BLaER1 (cell line): Measurements from ENCODE around the gene CD58.
A peak's percentile ranks its signal among the peaks of the same experiment; 100 is the strongest.

Experiments used
- H3K27ac ChIP-seq: shearing (Covaris generic); formaldehyde crosslinking; 2 replicates; pipeline ENCODE4 v1.8.1; 2022
- H3K27me3 ChIP-seq: shearing (Covaris generic); formaldehyde crosslinking; 2 replicates; pipeline ENCODE4 v1.8.1; 2022
- H3K36me3 ChIP-seq: shearing (Covaris generic); formaldehyde crosslinking; 2 replicates; pipeline ENCODE4 v1.8.1; 2022
- H3K4me1 ChIP-seq: shearing (Covaris generic); formaldehyde crosslinking; 2 replicates; pipeline ENCODE4 v1.8.1; 2022
- H3K4me2 ChIP-seq: shearing (Covaris generic); formaldehyde crosslinking; 2 replicates; pipeline ENCODE4 v1.8.1; 2022
- H3K4me3 ChIP-seq: shearing (Covaris generic); formaldehyde crosslinking; 2 replicates; pipeline ENCODE4 v1.8.1; 2022
- H3K9ac ChIP-seq: shearing (Covaris generic); formaldehyde crosslinking; 2 replicates; pipeline ENCODE4 v1.8.1; 2022
- H3K9me3 ChIP-seq: shearing (Covaris generic); formaldehyde crosslinking; 2 replicates; pipeline ENCODE4 v1.8.1; 2022
- H4K20me1 ChIP-seq: shearing (Covaris generic); formaldehyde crosslinking; 2 replicates; pipeline ENCODE4 v1.8.1; 2022
- Cebpa-rat ChIP-seq: shearing (Covaris generic); IDR thresholded peaks from 2 replicates; pipeline ENCODE4 v1.8.1; 2022

CD58 gene

DNA sequence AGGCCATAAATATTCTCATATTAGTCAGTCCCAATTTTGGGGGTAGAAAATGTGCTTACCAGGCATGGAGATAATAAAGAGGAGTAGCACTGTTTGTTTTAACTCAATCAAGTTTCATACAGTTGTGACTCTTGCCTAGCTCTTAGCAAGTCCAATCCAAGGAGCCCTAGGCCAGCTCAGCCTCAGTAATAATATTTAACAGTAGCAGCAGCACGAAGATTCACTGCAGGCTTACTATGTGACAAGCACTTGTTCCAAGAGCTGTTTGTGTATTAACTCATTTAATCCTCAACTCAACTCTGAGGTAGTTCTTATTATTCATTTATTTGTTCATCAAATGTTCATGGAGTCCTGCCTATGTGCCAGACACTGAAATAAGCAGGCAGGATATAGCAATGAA lies 12.3 kb downstream of the CD58 start:
- Histone ChIP-seq H3K9me3 (peaks cover 13% of the 10 kb centered on the region), H4K20me1 (peaks cover 28% of the 10 kb centered on the region; the same call in 1 of the 2 replicates), H3K4me2 (peak overlapping the region; percentile 70), H3K36me3 (peaks cover 17% of the 10 kb centered on the region), H3K27ac (peak overlapping the region; percentile 62), H3K27me3 (no peaks in the 10 kb centered on the region), H3K4me1 (peaks cover 73% of the 10 kb centered on the region), H3K9ac (peak overlapping the region; percentile 2; the same call in 1 of the 2 replicates), H3K4me3 (no peak overlapping the region)
- no peak for TF ChIP-seq Cebpa-rat

DNA sequence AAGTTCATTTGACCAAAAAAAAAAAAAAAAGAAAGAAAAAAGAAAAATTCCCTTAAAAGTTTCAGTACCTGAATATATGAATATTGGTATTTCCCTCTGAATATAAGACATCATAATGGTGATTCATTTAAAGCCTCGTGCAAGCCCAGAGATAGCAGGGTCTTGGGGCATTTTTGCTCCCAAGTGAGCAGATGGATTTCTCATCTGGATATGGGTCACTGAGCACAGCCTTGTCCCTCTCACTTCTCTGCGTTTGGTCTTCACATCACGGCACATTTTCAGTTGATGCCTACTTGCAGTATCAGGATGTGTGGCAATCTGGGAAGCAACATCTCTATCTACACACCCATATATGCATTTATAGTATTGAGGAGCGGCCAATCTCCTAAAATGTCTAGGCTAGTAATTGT lies 12.7 kb downstream of the CD58 start:
- no peak overlapping the region for H3K4me3 ChIP-seq
- TF ChIP-seq Cebpa-rat: no peak
- peak overlapping the region; percentile 70 for H3K4me2 ChIP-seq
- peaks cover 28% of the 10 kb centered on the region; the same call in 1 of the 2 replicates for H4K20me1 ChIP-seq
- no peaks in the 10 kb centered on the region for H3K27me3 ChIP-seq
- peaks cover 78% of the 10 kb centered on the region for H3K4me1 ChIP-seq
- peaks cover 13% of the 10 kb centered on the region for H3K36me3 ChIP-seq
- peak overlapping the region; percentile 2; the same call in 1 of the 2 replicates for H3K9ac ChIP-seq
- peaks cover 9% of the 10 kb centered on the region for H3K9me3 ChIP-seq
- H3K27ac ChIP-seq: peak overlapping the region; percentile 62

DNA sequence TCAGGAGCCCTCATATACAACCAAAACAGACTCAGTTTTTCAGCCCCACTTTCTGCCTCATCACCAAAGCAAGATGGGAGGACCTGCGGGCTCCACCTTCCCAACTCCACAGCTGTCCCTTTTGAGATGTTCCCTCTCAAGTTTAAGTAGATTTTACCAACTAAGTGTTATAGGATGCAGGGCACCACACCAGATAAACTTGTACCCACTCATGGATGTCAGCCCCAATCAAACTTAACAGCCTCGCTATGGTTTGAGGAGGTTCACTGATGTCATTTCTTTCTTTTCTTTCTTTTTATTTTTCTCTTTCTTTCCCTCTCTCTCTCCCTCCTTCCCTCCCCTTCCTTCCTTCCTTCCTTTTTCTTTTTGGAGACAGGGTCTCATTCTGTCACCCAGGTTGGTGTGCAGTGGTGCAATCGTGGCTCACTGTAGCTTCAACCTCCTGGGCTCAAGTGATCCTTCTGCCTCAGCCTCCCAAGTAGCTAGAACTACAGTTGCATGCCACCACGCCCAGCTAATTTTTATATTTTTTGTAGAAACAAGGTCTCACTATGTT lies 13.4 kb downstream of the CD58 start:
- Histone ChIP-seq H3K4me2 (peak overlapping the region; percentile 70), H3K36me3 (peaks cover 5% of the 10 kb centered on the region; the same call in 1 of the 2 replicates), H4K20me1 (peaks cover 26% of the 10 kb centered on the region; the same call in 1 of the 2 replicates), H3K9ac (no peak overlapping the region), H3K27me3 (no peaks in the 10 kb centered on the region), H3K9me3 (peaks cover 1% of the 10 kb centered on the region), H3K4me3 (no peak overlapping the region), H3K27ac (peak overlapping the region; percentile 62), H3K4me1 (peaks cover 79% of the 10 kb centered on the region)
- no peak for TF ChIP-seq Cebpa-rat

DNA sequence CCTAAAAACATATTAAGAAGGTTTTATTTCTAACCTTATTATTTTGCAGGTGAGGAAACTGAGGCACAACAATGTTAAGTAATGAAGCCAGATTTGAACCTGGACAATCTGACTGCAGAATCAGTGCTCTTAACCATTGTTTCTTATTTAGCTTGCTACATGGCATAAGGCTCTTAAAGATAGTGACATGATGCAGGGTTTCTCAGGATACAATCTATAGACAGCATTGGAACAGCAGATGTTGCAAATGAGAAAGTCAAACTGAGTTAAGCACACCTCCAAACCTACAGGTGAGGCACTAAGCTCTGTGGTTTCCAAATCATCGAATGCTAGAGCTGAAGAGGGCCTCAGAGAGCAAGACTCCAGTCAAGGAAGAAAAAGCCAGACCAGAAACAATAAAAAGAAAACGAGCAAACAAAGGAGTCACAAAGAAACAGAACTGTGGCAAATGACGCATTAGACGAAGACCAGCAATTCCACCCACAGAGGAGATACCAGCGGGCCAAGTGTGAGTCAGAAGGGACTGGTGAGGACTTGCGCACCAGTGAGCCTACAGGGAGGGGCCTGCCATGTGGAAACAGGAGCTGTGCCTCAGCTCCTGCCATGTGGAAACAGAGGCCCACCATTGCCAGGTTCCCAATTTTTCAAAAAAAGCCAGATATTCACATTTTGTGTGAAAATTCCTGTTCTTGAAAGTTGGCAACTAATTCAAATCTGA lies 14.4 kb downstream of the CD58 start:
- H3K9ac ChIP-seq: no peak overlapping the region
- no peaks in the 10 kb centered on the region for H3K27me3 ChIP-seq
- H4K20me1 ChIP-seq: peaks cover 22% of the 10 kb centered on the region; the same call in 1 of the 2 replicates
- H3K4me2 ChIP-seq: peak overlapping the region; percentile 70
- H3K27ac ChIP-seq: peak overlapping the region; percentile 62
- no peaks in the 10 kb centered on the region for H3K9me3 ChIP-seq
- no peak overlapping the region for H3K4me3 ChIP-seq
- no peak for TF ChIP-seq Cebpa-rat
- H3K36me3 ChIP-seq: peaks cover 2% of the 10 kb centered on the region; the same call in 1 of the 2 replicates
- peaks cover 85% of the 10 kb centered on the region for H3K4me1 ChIP-seq

DNA sequence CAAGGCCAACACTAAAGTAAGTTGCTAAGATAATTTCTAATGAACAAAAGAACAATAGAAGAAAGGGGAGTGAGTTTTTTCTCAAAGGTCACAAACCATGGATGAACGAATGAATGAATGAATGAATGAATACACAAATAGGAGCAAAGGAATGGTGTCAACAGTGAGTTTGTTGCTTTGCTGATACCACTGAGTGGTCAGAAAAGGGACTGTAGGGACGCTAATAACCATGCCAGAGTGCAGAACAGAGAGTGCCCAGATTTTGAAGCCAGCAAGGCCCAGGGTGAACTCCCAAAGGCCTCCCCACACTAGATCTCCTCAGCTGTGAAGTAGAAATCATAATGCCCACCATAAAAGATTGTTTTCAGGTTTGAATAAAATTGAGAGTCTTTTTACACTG lies 15.9 kb downstream of the CD58 start:
- Histone ChIP-seq H3K9me3 (no peaks in the 10 kb centered on the region), H3K9ac (no peak overlapping the region), H3K36me3 (peaks cover 2% of the 10 kb centered on the region; the same call in 1 of the 2 replicates), H3K4me1 (peaks cover 76% of the 10 kb centered on the region), H3K27ac (no peak overlapping the region), H4K20me1 (peaks cover 9% of the 10 kb centered on the region; the same call in 1 of the 2 replicates), H3K4me3 (no peak overlapping the region), H3K27me3 (no peaks in the 10 kb centered on the region), H3K4me2 (no peak overlapping the region)
- TF ChIP-seq Cebpa-rat: no peak

DNA sequence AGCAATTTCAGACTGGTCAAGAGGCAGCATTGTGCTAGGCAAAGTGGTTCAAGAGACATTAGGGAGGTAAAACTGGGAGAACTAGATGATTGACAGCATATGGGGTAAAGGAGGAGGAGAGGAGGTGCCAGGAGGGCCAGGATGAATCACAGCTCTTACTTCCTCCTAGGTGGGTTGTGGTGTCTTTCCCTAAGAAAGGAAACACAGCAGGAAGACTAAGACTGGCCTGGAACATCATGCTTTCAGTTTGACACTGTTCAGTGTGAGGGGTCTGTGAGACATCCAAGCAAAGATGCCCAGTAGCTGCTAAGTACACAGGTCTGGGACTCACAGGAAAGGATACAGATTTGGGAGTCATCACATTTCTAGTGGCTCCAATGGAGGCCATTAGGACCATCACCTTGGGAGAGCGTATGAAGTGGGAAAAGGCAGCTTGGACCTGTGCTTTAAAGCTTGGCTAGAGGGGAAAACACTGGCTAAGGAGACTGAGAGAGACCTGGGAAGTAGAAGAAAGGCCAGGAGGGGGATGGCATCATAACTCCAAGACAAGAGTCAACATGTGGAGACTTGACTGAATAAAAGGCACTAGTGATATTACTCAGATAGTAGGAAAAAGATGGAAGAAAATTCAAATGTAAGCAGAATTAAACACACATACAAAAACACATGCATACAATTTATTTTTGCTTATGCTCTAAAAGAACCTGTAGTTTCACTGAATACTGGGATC lies 17.3 kb downstream of the CD58 start:
- H3K27me3 ChIP-seq: no peaks in the 10 kb centered on the region
- TF ChIP-seq Cebpa-rat: no peak
- peaks cover 8% of the 10 kb centered on the region for H3K9me3 ChIP-seq
- H3K4me1 ChIP-seq: peaks cover 63% of the 10 kb centered on the region
- peaks cover 10% of the 10 kb centered on the region for H3K36me3 ChIP-seq
- H3K4me3 ChIP-seq: no peak overlapping the region
- H3K9ac ChIP-seq: no peak overlapping the region
- H3K27ac ChIP-seq: no peak overlapping the region
- no peaks in the 10 kb centered on the region for H4K20me1 ChIP-seq
- H3K4me2 ChIP-seq: peak overlapping the region; percentile 36

DNA sequence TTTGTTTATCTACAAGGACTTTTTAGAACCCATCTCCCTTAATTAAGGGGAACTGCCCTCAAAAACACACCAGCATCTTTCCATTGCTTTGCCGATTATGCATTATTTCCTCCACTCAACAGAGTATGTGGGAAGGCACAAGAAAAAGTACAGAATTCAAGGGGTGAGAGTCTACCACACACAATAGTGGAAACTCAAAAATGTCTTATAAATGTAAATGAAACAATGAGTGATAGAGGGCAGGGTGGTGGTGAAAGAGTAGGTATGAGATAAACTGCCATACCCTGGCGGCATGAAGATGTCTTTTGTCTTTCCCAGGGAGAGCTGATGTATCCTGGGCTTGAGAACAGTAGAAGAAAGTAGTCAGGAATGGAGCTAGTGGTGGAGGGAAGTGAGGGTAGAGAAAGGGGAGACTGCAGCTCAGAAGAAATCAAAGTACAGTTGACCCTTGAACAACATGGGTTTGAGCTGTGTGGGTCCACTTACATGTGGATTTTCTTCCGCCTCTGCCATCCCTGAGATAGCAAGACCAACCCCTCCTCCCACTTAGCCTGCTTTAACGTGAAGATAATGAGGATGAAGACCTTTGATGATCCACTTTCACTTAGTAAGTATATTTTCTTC lies 24.4 kb downstream of the CD58 start:
- no peak overlapping the region for H3K4me3 ChIP-seq
- H4K20me1 ChIP-seq: no peaks in the 10 kb centered on the region
- H3K27ac ChIP-seq: peak overlapping the region; percentile 90
- H3K36me3 ChIP-seq: peaks cover 47% of the 10 kb centered on the region
- H3K27me3 ChIP-seq: no peaks in the 10 kb centered on the region
- peak overlapping the region; percentile 62 for H3K4me2 ChIP-seq
- peaks cover 63% of the 10 kb centered on the region for H3K4me1 ChIP-seq
- H3K9ac ChIP-seq: no peak overlapping the region
- TF ChIP-seq Cebpa-rat: no peak
- H3K9me3 ChIP-seq: peaks cover 48% of the 10 kb centered on the region

DNA sequence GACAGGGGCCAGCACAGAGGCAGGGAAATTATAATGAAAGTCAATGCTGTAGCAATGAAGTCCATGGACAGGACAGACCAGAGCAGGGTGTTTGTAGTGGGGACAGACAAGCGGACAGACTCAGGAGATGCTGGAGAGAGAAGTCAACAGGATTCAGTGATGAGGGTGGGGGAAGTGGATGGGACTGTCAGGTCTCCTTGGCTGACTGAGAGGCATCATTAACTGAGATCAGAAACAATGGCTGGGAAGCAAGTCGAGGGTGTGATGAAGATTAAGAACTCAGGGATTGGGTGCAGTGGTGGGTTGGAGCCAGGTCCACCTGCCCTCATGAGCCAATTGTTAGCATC lies 25.5 kb downstream of the CD58 start:
- Histone ChIP-seq H3K36me3 (peaks cover 58% of the 10 kb centered on the region), H3K4me1 (peaks cover 68% of the 10 kb centered on the region), H3K4me2 (peak overlapping the region; percentile 62), H3K4me3 (no peak overlapping the region), H3K27ac (peak overlapping the region; percentile 90), H3K9ac (peak overlapping the region; percentile 69), H3K27me3 (no peaks in the 10 kb centered on the region), H4K20me1 (no peaks in the 10 kb centered on the region), H3K9me3 (peaks cover 48% of the 10 kb centered on the region)
- TF ChIP-seq Cebpa-rat: no peak

DNA sequence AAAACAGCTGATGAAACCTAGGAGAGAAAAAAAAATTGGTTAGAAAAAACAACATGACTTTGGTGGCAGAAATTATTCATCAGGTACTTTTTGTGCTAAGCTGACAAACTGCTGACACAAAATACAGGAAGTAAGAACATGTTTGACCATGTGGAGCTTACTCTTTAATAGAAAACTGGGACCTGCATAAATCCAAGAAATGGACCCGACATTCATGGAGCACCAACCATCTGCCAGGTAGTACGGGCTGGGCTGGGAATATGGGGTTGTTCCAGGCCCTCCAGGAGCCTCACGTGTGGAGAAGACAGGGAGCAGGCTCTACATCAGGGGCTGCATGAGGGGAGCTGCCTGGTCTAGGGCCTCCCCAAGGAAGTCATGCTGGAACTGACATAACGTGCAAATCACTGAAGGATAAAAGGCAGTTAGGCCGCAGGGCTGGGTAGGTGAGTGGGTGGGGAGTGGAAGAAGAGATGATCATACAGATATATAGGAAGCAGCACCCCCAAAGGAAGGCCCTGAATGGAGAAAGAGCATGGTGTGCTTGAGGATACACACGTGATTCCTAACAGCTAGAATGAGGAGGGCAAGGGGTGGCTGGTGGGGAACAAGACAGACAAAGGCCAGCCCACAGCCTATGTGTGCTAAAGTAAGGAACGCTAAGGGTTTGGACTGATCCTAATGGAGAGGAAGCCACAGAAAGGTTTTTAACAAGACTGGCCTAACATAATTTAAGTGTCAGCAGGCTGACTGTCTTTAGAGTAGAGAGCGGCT lies 26.1 kb downstream of the CD58 start:
- TF ChIP-seq Cebpa-rat: no peak
- Histone ChIP-seq H3K9me3 (peaks cover 48% of the 10 kb centered on the region), H3K27me3 (no peaks in the 10 kb centered on the region), H3K4me1 (peaks cover 74% of the 10 kb centered on the region), H3K27ac (peak overlapping the region; percentile 90), H3K4me2 (peak overlapping the region; percentile 62), H4K20me1 (no peaks in the 10 kb centered on the region), H3K9ac (peak overlapping the region; percentile 69), H3K4me3 (peak overlapping the region; percentile 20; the same call in 1 of the 2 replicates), H3K36me3 (peaks cover 64% of the 10 kb centered on the region)
